ENCODE measurements around the gene RFX2.
"Not testable (repeated sequence)": the region's sequence is repeated elsewhere in the genome, so short reads cannot be mapped to it uniquely, and the experiment has no call there.

Gene RFX2

DNA sequence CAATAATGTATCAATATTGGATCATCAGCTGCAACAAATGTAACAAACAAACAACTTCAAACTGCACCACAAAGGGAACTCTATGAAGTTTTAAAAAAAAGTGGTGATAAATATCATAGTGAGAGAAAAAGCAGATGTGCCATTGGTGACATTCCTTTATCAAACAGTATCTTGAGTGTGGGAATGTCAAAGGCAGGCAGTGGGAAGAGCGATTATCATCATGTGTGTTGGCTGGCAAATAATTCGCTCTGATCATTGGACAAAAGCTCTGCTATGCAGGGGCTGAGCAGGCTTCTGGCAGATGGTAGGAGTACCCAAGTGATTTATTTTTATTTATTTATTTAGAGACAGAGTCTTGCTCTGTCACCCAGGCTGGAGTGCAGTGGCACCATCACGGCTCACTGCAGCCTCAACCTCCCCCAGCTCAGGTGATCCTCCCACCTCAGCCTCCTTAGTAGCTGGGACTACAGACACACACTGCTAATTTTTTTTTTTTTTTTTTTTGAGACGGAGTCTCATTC is 76.5 kb downstream of the RFX2 start:
- DNase-seq: no peak

GRCh38 chr19:6032827-6033226 is 77.5 kb downstream of the RFX2 start:
- no peak for DNase-seq

- no peak for DNase-seq
Measured at GRCh38 chr19:6032381-6032780, 77.9 kb downstream of the RFX2 start.

DNA sequence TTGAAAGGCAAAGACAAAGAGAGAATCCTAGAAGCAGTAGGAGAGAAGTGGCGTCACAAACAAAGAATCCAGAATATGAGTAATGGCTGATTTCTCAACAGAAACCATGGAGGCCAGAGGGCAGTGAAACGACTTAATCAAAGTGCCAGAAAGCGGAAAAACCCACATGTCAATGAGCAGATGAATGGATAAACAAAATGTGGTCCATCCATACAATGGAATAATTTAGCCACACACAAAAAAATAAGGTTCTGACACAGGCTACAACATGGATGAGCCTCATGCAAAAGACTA is 80.1 kb downstream of the RFX2 start:
- DNase-seq: no peak

DNA sequence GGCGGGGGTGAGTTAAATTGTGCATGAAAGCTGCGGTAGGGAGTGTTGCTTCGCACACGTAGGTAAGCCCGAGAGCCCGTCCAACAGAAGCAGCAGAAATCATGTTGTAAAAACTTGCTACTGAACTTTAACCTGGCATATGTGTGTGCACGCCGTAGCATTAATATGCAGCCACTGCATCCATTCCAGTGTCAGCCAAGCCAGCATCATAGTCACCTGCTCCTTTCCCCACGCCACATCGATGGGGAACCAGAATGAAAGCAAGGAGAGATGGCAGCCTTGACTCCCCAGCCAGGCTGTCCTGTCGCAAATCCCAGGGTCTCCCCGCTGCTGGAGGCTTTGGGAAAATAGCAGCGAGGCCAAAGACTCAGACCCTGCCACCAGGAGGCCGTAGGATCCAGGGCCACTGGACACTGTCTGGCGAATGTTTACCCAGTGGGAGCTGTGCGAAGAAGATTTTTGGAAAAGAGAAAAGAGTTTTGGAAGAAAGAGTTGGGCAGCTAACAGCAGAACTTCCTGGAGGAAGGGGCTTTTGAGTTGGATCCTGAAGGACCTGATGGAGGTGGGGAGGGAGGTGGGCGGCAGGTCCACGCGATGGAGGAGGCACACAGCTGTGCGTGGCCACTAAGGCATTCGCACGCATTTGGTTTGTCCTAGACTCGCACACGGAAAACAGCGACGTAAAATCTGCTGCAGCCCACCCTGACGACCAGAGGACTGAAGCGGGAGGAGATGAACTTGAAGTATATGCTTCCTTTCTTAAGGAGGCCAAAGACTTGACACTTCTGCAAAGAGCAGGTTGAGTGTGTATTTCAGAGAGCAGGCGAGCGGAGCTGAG is 83.7 kb downstream of the RFX2 start:
- DNase-seq: no peak

GRCh38 chr19:6024756-6025155 is 85.5 kb downstream of the RFX2 start:
- DNase-seq: not testable (repeated sequence)

DNA sequence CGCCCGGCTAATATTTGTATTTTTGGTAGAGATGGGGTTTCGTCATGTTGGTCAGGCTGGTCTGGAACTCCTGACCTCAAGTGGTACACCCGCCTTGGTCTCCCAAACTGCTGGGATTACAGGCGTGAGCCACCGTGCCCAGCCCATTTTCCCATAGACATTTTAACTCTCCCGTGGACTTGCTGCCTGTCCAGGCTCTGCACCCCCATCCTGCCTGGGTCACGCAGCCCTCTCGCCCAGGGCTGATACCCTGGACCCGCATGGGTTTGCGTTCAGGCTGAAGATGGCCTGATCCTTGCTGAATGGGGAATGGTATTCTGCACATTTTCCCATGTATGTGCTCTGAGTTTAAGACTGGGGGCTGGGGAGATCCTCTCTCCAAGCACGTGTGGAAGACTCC is 86.4 kb downstream of the RFX2 start:
- DNase-seq: no peak

- DNase-seq: no peak
Measured at GRCh38 chr19:6023085-6023682, 87.1 kb downstream of the RFX2 start.

DNA sequence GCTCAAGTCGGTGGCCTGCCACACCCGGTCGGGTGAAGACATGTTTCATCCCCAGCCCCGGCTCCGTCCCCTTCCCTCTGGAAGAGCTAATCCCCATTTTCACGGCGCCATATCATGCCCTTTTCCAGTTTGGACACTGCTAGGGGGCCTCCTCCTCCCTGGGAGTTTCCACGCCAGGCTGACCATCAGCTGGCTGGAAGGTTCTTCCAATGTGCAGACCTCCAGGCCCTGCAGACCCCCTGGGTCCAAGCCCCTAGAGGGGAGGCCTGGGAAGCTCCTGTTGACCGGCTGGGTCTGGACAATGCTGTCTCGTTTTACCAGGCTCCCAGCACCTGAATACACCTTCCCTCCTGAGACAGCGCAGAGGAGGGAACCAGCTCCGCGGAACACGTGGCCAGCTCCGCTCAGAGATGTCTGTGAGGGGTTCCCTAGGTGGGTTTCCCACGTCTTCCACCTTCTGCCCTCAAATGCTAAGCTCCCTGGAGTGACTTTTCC is 87.7 kb downstream of the RFX2 start:
- DNase-seq: no peak

GRCh38 chr19:6021878-6022569 is 88.3 kb downstream of the RFX2 start:
- peak; percentile 76 for DNase-seq

GRCh38 chr19:6020972-6021805 is 89.1 kb downstream of the RFX2 start:
- peak; percentile 72 for DNase-seq

DNA sequence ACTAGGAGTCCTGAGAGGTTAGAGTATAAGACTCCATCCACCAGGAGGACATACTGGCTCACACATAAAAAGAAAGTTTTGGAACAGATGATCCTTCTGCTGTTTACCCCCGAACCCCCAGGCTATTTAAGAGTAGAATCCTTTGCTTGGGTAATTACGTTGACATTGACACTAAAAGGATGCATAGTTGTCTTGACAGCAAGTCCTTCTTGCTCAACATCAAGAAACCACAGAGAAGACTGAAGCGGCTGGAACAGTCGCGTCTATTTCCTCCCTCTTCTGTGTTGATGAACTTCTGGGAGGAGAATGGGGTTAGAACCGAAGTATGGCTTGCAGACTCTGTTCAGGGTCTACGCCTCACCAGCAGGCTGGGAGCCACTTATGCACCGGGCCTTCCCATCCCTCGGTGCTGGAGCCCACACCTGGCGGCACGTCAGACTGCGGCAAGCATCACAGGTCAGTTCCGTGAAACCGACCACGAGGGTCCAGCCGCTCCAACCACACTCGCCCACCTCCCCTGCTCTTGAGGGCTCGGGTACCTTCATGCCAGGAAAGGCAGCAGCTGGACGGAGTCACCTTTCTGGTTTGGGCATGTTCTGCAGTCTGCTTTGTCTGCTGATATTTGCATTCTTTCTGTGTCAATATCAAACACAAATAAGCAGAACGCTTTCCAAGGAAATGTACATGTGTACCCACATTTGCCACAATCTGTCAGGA is 90.0 kb downstream of the RFX2 start:
- DNase-seq: peak; percentile 77

DNA sequence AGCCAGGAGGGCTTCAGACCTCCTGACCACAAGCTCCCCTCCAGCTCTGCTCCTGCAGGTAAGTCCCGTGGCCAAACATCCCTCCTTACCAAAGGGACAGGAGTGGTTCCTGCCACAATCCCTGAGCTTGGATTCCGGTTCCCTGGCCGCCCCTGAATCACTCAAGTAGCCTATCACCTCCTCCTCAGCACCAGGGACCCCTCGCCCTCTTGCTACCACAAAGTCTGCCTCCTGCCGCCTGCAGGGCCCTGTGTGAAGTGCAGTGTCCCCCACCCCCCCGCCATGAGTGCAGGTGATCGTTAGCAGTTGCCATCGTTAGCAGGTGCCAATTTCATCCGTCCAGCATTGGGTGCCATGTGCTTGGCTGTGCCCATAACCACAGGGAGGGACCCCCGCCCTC is 91.5 kb downstream of the RFX2 start:
- DNase-seq: no peak

DNA sequence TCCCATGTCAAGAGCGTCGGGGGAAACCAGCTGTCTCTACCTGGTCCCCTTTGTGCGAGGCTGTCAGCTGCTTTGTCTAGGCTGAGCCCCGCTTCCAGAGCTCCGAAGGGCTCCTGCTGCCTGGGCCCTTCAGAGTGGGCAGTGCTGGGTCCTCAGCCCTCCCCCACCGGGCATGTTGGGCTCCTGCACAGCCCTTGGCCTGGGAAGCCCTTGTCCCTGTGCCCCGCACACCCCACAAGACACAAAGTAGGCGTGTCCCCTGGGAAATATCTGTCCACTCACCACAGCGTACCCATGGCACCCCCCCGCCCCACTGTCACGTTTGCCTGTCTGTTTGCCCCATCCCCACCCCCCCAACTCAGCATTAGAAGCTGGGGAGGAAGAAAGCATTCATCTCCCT is 92.7 kb downstream of the RFX2 start:
- DNase-seq: no peak

GRCh38 chr19:6015841-6016545 is 94.3 kb downstream of the RFX2 start:
- no peak for DNase-seq

- no peak for DNase-seq
Measured at GRCh38 chr19:6014551-6015135, 95.7 kb downstream of the RFX2 start.

- no peak for DNase-seq
Measured at GRCh38 chr19:6012426-6013170, 97.7 kb downstream of the RFX2 start.

DNA sequence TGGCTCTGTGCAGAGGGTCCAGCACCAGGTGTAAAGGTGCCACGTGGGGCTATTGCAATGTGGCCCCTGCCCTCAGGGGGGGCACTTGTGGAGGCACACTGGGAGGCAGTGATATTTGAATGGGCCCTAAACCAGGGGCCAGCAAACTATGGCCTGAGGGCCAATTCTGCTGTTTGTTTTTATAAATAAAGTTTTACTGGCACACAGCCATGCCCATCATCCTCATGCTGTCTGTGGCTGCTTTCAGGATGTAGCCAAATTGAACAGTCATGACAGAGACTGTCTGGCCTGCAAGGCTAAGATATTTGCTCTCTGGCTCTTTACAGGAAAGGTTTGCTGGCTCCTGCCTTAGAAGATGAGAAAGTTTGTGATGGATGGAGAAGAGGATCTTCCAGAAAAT is 98.5 kb downstream of the RFX2 start:
- no peak for DNase-seq

- no peak for DNase-seq
Measured at GRCh38 chr19:6011206-6011605, 99.1 kb downstream of the RFX2 start.

- DNase-seq: no peak
Measured at GRCh38 chr19:6010107-6010506, 100.2 kb downstream of the RFX2 start.
